Neural progenitor cell (in vitro differentiated cells): ENCODE results near the gene ALDH3B1. TPM values are rescaled to one million over a fixed set of nuclear protein-coding genes. Genes with fewer than 3 reads are reported as not detected.

ENCODE experiments used
- DNase-seq: peaks from one replicate; pipeline ENCODE4 v3.0.0-alpha.2; 2016; ENCODE audit warnings: low spot score
- H2AFZ ChIP-seq: fragments of 200-600 bp; sonication (generic); replicated peaks from 2 replicates; pipeline ENCODE4 v1.6.1; 2016; ENCODE audit warnings: antibody characterized with exemption
- H3F3A ChIP-seq: fragments of 200-600 bp; sonication (generic); 2 replicates; pipeline ENCODE4 v1.6.1; 2016; ENCODE audit warnings: antibody characterized with exemption, low read depth
- H3K27ac ChIP-seq: fragments of 200-600 bp; sonication (generic); 2 replicates; pipeline ENCODE4 v1.5.1; 2016; ENCODE audit warnings: mild to moderate bottlenecking
- H3K27me3 ChIP-seq: fragments of 200-600 bp; sonication (generic); 2 replicates; pipeline ENCODE4 v1.6.1; 2016; ENCODE audit warnings: mild to moderate bottlenecking, moderate library complexity
- H3K36me3 ChIP-seq: fragments of 200-600 bp; sonication (generic); 2 replicates; pipeline ENCODE4 v1.5.1; 2016
- H3K4me1 ChIP-seq: fragments of 200-600 bp; sonication (generic); 2 replicates; pipeline ENCODE4 v1.6.1; 2016; ENCODE audit warnings: mixed run types
- H3K4me2 ChIP-seq: fragments of 200-600 bp; sonication (generic); 2 replicates; pipeline ENCODE4 v1.6.1; 2016
- H3K4me3 ChIP-seq: fragments of 200-600 bp; sonication (generic); 2 replicates; pipeline ENCODE4 v1.5.1; 2016
- H3K79me2 ChIP-seq: fragments of 200-600 bp; sonication (generic); 2 replicates; pipeline ENCODE4 v1.6.1; 2016; ENCODE audit warnings: low read depth
- H3K9ac ChIP-seq: fragments of 200-600 bp; sonication (generic); 2 replicates; pipeline ENCODE4 v1.6.1; 2016
- H3K9me3 ChIP-seq: fragments of 200-600 bp; sonication (generic); 2 replicates; pipeline ENCODE4 v1.5.1; 2016; ENCODE audit warnings: low read depth
- H4K20me1 ChIP-seq: fragments of 200-600 bp; sonication (generic); 2 replicates; pipeline ENCODE4 v1.6.1; 2016; ENCODE audit warnings: low read depth
- H3K27ac Mint-ChIP-seq: 3 replicates; pipeline ENCODE4 v1.8.0; 2021; ENCODE audit warnings: mixed read lengths
- H3K27me3 Mint-ChIP-seq: 2 replicates; pipeline ENCODE4 v1.8.0; 2022; ENCODE audit warnings: low read depth, mild to moderate bottlenecking, inconsistent platforms, moderate library complexity, mixed read lengths; ENCODE audit not compliant: insufficient read depth
- H3K36me3 Mint-ChIP-seq: 3 replicates; pipeline ENCODE4 v1.8.0; 2021; ENCODE audit warnings: mixed read lengths
- H3K4me1 Mint-ChIP-seq: 3 replicates; pipeline ENCODE4 v1.8.0; 2021; ENCODE audit warnings: mixed read lengths
- H3K4me3 Mint-ChIP-seq: 3 replicates; pipeline ENCODE4 v1.8.0; 2021; ENCODE audit warnings: mild to moderate bottlenecking, moderate library complexity, mixed read lengths
- H3K9me3 Mint-ChIP-seq: 3 replicates; pipeline ENCODE4 v1.8.0; 2020; ENCODE audit warnings: mixed read lengths
- CTCF ChIP-seq: fragments of 200-600 bp; sonication (generic); IDR thresholded peaks from 2 replicates; pipeline ENCODE4 v1.5.1; 2017; ENCODE audit warnings: antibody characterized with exemption, mild to moderate bottlenecking
- EZH2 ChIP-seq: fragments of 200-600 bp; sonication (generic); IDR thresholded peaks from 2 replicates; pipeline ENCODE4 v1.6.1; 2017; ENCODE audit warnings: antibody characterized with exemption, mild to moderate bottlenecking, moderate library complexity
- EZH2phosphoT487 ChIP-seq: fragments of 200-600 bp; sonication (generic); IDR thresholded peaks from 2 replicates; pipeline ENCODE4 v1.6.1; 2017; ENCODE audit warnings: antibody characterized with exemption
- total RNA-seq: library from RNA; depleted of rRNA; stranded (reverse); fragments of >200 nt; gene quantifications from 2 replicates; pipeline ENCODE4 v1.2.3, GENCODE V29; 2015; ENCODE audit warnings: low replicate concordance

Gene ALDH3B1
- total RNA-seq, 1 donor from 2014 or later = not detected

GRCh38 chr11:68066742-68067141 is 56.6 kb downstream of the ALDH3B1 start:
- Histone ChIP-seq H3K4me1 (no peaks in the 10 kb centered on the region), H3K4me2 (no peak overlapping the region), H3K4me3 (no peak overlapping the region), H3K27ac (peak overlapping the region; percentile 46), H2AFZ (no peak overlapping the region), H3K36me3 (peaks cover 3% of the 10 kb centered on the region), H3K79me2 (no peaks in the 10 kb centered on the region), H3K27me3 (no peaks in the 10 kb centered on the region), H3K9ac (no peak overlapping the region), H3F3A (no peaks in the 10 kb centered on the region), H4K20me1 (no peaks in the 10 kb centered on the region), H3K9me3 (no peaks in the 10 kb centered on the region)
- Mint-ChIP-seq H3K4me1 (no peaks in the 10 kb centered on the region), H3K27me3 (peaks cover 4% of the 10 kb centered on the region), H3K36me3 (peaks cover 58% of the 10 kb centered on the region), H3K4me3 (no peak overlapping the region), H3K27ac (no peak overlapping the region), H3K9me3 (no peaks in the 10 kb centered on the region)
- DNase-seq = no peak
- TF ChIP-seq CTCF (no peak), EZH2 (no peak), EZH2phosphoT487 (no peak)

GRCh38 chr11:68067991-68068390 is 57.9 kb downstream of the ALDH3B1 start:
- H3K79me2 ChIP-seq = no peaks in the 10 kb centered on the region
- no peaks in the 10 kb centered on the region for H4K20me1 ChIP-seq
- TF ChIP-seq CTCF = no peak
- H3K36me3 Mint-ChIP-seq = peaks cover 47% of the 10 kb centered on the region
- H3F3A ChIP-seq = no peaks in the 10 kb centered on the region
- H3K4me1 Mint-ChIP-seq = no peaks in the 10 kb centered on the region
- no peak overlapping the region for H3K4me3 ChIP-seq
- H3K4me2 ChIP-seq = no peak overlapping the region
- H3K27me3 ChIP-seq = no peaks in the 10 kb centered on the region
- DNase-seq = no peak
- no peak overlapping the region for H2AFZ ChIP-seq
- H3K27me3 Mint-ChIP-seq = peaks cover 4% of the 10 kb centered on the region
- H3K27ac ChIP-seq = no peak overlapping the region
- no peak overlapping the region for H3K9ac ChIP-seq
- no peak overlapping the region for H3K27ac Mint-ChIP-seq
- H3K9me3 Mint-ChIP-seq = no peaks in the 10 kb centered on the region
- H3K9me3 ChIP-seq = no peaks in the 10 kb centered on the region
- H3K4me3 Mint-ChIP-seq = no peak overlapping the region
- peaks cover 3% of the 10 kb centered on the region for H3K36me3 ChIP-seq
- H3K4me1 ChIP-seq = no peaks in the 10 kb centered on the region

- Histone ChIP-seq H3K4me3 (no peak overlapping the region), H3K36me3 (peaks cover 3% of the 10 kb centered on the region)
- no peak overlapping the region for H3K4me3 Mint-ChIP-seq
Observed at GRCh38 chr11:68071281-68072048, 61.3 kb downstream of the ALDH3B1 start.

More at GRCh38 chr11:68071281-68072048, 61.3 kb downstream of the ALDH3B1 start:
- H4K20me1 ChIP-seq = no peaks in the 10 kb centered on the region
- H3K4me2 ChIP-seq = no peak overlapping the region
- no peaks in the 10 kb centered on the region for H3K79me2 ChIP-seq
- no peaks in the 10 kb centered on the region for H3K27me3 ChIP-seq
- H3K36me3 Mint-ChIP-seq = peaks cover 40% of the 10 kb centered on the region
- no peak overlapping the region for H2AFZ ChIP-seq
- H3K9me3 Mint-ChIP-seq = no peaks in the 10 kb centered on the region
- TF ChIP-seq EZH2phosphoT487 (no peak), EZH2 (no peak), CTCF (no peak)
- no peaks in the 10 kb centered on the region for H3K9me3 ChIP-seq
- DNase-seq = no peak
- H3K27me3 Mint-ChIP-seq = peaks cover 7% of the 10 kb centered on the region
- H3K4me1 ChIP-seq = no peaks in the 10 kb centered on the region
- no peak overlapping the region for H3K27ac Mint-ChIP-seq
- no peaks in the 10 kb centered on the region for H3F3A ChIP-seq
- H3K9ac ChIP-seq = no peak overlapping the region
- peaks cover 2% of the 10 kb centered on the region for H3K4me1 Mint-ChIP-seq
- H3K27ac ChIP-seq = no peak overlapping the region
